Smooth muscle cell (in vitro differentiated cells): ENCODE results near the gene VANGL1. TPM values are rescaled to one million over a fixed set of nuclear protein-coding genes. Genes with fewer than 3 reads are reported as not detected.

ENCODE experiments used
- DNase-seq: peaks from one replicate; lab custom pipeline; 2025; ENCODE audit not compliant: unreplicated experiment; lab: John Stamatoyannopoulos, UW
- H2AFZ ChIP-seq: fragments of 200-600 bp; sonication (generic); 2 replicates; pipeline ENCODE4 v1.6.0; 2016; ENCODE audit warnings: antibody characterized with exemption, low read depth, mild to moderate bottlenecking
- H3F3A ChIP-seq: fragments of 200-600 bp; sonication (generic); 2 replicates; pipeline ENCODE4 v1.6.0; 2017; ENCODE audit warnings: antibody characterized with exemption, low read depth
- H3K27ac ChIP-seq: fragments of 200-600 bp; sonication (generic); 2 replicates; pipeline ENCODE4 v1.5.1; 2016; ENCODE audit warnings: low read depth, mild to moderate bottlenecking
- H3K27me3 ChIP-seq: fragments of 200-600 bp; sonication (generic); 2 replicates; pipeline ENCODE4 v1.6.1; 2016; ENCODE audit warnings: low read depth, mild to moderate bottlenecking
- H3K36me3 ChIP-seq: fragments of 200-600 bp; sonication (generic); 2 replicates; pipeline ENCODE4 v1.5.1; 2016; ENCODE audit warnings: low read depth
- H3K4me1 ChIP-seq: fragments of 200-600 bp; sonication (generic); 2 replicates; pipeline ENCODE4 v1.5.1; 2016; ENCODE audit warnings: low read depth
- H3K4me2 ChIP-seq: fragments of 200-600 bp; sonication (generic); 2 replicates; pipeline ENCODE4 v1.6.0; 2016; ENCODE audit warnings: mild to moderate bottlenecking
- H3K4me3 ChIP-seq: fragments of 200-600 bp; sonication (generic); 2 replicates; pipeline ENCODE4 v1.5.1; 2016; ENCODE audit warnings: mild to moderate bottlenecking
- H3K79me2 ChIP-seq: fragments of 200-600 bp; sonication (generic); 2 replicates; pipeline ENCODE4 v1.6.0; 2016; ENCODE audit warnings: low read depth, mild to moderate bottlenecking
- H3K9ac ChIP-seq: fragments of 200-600 bp; sonication (generic); 2 replicates; pipeline ENCODE4 v1.6.0; 2016; ENCODE audit warnings: low read depth
- H3K9me3 ChIP-seq: fragments of 200-600 bp; sonication (generic); replicated peaks from 2 replicates; pipeline ENCODE4 v1.5.1; 2016; ENCODE audit warnings: low read depth
- H4K20me1 ChIP-seq: fragments of 200-600 bp; sonication (generic); 2 replicates; pipeline ENCODE4 v1.6.0; 2016; ENCODE audit warnings: low read depth
- WGBS: methylation state at CpG from one replicate; pipeline ENCODE4 v1.1.7; 2016; ENCODE audit warnings: low lambda C conversion rate; 5-methylcytosine and 5-hydroxymethylcytosine counted together
- polyA plus RNA-seq: library from polyadenylated mRNA; unstranded; fragments of >200 nt; fragmentation: Nextera tagmentation; extraction: Ambion mirVana; gene quantifications from 2 replicates; pipeline ENCODE4 v1.2.1, GENCODE V29; 2016
- total RNA-seq: library from RNA; depleted of rRNA; stranded (reverse); fragments of >200 nt; gene quantifications from 2 replicates; pipeline ENCODE4 v1.2.3, GENCODE V29; 2014
- TF ChIP-seq, protein P1 (sequence below): fragments of 200-600 bp; sonication (generic); IDR thresholded peaks from 2 replicates; pipeline ENCODE4 v1.5.1; 2017; ENCODE audit warnings: borderline replicate concordance, mild to moderate bottlenecking, antibody characterized with exemption; ENCODE audit not compliant: insufficient read depth, poor library complexity, severe bottlenecking

VANGL1 gene
- total and polyA plus RNA-seq, 2 experiments from 2014 or later, result 5.5 to 12.2 TPM

- no peak overlapping the region for H2AFZ ChIP-seq
- no peaks in the 10 kb centered on the region for H3K27me3 ChIP-seq
- no peaks in the 10 kb centered on the region for H3K36me3 ChIP-seq
- TF ChIP-seq, protein P1, sequence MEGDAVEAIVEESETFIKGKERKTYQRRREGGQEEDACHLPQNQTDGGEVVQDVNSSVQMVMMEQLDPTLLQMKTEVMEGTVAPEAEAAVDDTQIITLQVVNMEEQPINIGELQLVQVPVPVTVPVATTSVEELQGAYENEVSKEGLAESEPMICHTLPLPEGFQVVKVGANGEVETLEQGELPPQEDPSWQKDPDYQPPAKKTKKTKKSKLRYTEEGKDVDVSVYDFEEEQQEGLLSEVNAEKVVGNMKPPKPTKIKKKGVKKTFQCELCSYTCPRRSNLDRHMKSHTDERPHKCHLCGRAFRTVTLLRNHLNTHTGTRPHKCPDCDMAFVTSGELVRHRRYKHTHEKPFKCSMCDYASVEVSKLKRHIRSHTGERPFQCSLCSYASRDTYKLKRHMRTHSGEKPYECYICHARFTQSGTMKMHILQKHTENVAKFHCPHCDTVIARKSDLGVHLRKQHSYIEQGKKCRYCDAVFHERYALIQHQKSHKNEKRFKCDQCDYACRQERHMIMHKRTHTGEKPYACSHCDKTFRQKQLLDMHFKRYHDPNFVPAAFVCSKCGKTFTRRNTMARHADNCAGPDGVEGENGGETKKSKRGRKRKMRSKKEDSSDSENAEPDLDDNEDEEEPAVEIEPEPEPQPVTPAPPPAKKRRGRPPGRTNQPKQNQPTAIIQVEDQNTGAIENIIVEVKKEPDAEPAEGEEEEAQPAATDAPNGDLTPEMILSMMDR, result no peak
- H3K9me3 ChIP-seq, result no peaks in the 10 kb centered on the region
- peaks cover 8% of the 10 kb centered on the region for H3F3A ChIP-seq
- no peak overlapping the region for H3K27ac ChIP-seq
- no peak overlapping the region for H3K9ac ChIP-seq
- H4K20me1 ChIP-seq, result no peaks in the 10 kb centered on the region
- H3K79me2 ChIP-seq, result no peaks in the 10 kb centered on the region
- no peaks in the 10 kb centered on the region for H3K4me1 ChIP-seq
- H3K4me3 ChIP-seq, result no peak overlapping the region
- no peak for DNase-seq
- H3K4me2 ChIP-seq, result no peak overlapping the region
- 100% methylated on average over 1 of the region's 1 CpG for WGBS
Measured at GRCh38 chr1:115669886-115670285, 28.1 kb downstream of the VANGL1 start.

DNA sequence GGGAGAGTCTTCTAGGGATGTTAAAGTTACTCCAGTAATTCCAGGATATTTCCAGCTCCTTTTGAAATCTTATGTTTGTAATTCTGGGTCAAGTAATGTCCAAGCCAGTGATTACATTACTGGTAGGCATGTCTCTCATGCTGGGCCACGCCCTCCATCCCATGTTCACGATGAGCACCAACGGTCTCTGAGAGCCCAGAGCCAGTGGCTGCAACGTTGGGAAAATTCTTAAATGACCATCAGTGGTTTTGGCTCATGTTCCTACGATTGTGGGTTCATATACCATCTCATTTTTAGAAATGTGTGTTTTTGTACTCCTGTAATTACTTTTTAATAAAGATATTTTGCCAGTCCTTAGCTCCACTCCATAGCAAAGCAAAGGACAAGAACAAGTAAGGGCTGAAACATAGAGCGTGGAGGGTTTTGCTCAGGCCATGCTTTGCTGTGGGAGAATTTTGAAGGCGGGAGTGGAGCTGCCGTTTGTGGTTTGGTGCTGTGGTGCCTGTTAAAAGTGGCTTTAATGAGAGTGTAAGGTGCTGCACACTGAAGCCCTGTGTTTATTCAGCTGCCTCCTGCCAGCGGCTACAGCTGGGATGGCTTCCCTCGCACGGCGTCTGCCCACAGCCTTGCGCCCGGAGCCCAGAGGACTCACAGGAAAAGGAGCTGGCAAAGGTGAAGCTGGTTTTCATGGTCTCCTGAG lies 28.9 kb downstream of the VANGL1 start:
- peak overlapping the region; percentile 3 for H3K27ac ChIP-seq
- 59% methylated on average over 14 of the region's 14 CpGs for WGBS
- H4K20me1 ChIP-seq, result no peaks in the 10 kb centered on the region
- no peak overlapping the region for H2AFZ ChIP-seq
- H3K79me2 ChIP-seq, result no peaks in the 10 kb centered on the region
- TF ChIP-seq, protein P1, result no peak
- no peaks in the 10 kb centered on the region for H3K36me3 ChIP-seq
- peaks cover 8% of the 10 kb centered on the region for H3F3A ChIP-seq
- no peak for DNase-seq
- no peaks in the 10 kb centered on the region for H3K27me3 ChIP-seq
- H3K4me2 ChIP-seq, result no peak overlapping the region
- no peak overlapping the region for H3K4me3 ChIP-seq
- no peaks in the 10 kb centered on the region for H3K9me3 ChIP-seq
- no peaks in the 10 kb centered on the region for H3K4me1 ChIP-seq
- H3K9ac ChIP-seq, result no peak overlapping the region

DNA sequence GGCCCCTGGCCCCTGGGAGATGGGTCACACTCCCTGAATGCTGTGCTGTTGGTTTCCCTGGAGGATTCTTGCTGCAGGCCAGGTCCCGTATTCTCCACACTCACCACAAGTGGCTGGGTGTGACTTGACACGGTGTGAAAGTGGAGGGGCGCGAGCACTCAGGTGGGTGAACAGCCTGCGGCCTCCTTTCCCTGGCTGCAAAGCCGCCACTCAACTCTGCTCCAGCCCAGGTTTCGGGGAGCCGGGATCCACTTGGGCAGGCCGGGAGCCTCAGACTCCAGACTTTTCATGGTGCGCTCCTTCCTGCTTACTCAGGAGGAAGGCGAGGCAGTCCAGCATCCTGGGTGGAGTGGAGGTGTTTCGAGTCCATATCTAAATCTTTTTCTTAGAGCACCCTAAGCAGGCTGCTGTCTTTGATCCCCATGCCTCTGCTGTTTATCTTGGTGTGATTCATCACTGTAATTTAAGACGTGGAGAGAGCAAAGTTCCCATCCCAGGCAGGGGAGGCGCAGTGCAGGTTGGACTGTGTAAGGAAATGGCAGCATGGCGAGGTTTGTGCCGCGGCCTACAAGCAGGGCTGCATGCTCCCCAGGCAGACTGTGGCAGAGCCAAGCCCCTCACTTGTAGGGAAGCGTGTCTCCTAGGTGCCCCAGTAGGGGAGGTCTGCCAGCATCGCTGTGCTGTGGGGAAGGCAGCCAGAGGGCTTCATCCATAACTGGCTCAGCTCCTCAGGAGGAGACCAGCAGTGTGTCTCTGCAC lies 29.6 kb downstream of the VANGL1 start:
- H3K4me2 ChIP-seq, result no peak overlapping the region
- H3K27ac ChIP-seq, result peak overlapping the region; percentile 3
- DNase-seq, result no peak
- TF ChIP-seq, protein P1, result no peak
- H2AFZ ChIP-seq, result no peak overlapping the region
- H3F3A ChIP-seq, result peaks cover 8% of the 10 kb centered on the region
- H3K36me3 ChIP-seq, result no peaks in the 10 kb centered on the region
- H3K9me3 ChIP-seq, result no peaks in the 10 kb centered on the region
- 81% methylated on average over 19 of the region's 19 CpGs for WGBS
- H3K9ac ChIP-seq, result no peak overlapping the region
- H3K27me3 ChIP-seq, result no peaks in the 10 kb centered on the region
- no peak overlapping the region for H3K4me3 ChIP-seq
- no peaks in the 10 kb centered on the region for H4K20me1 ChIP-seq
- H3K4me1 ChIP-seq, result peaks cover under 1% of the 10 kb centered on the region
- H3K79me2 ChIP-seq, result no peaks in the 10 kb centered on the region
